Prostate gland (tissue), 2 donors: ENCODE measurements around the gene POLR3K. TPM values are rescaled to one million over a fixed set of nuclear protein-coding genes. Genes with fewer than 3 reads are reported as not detected.

ENCODE experiments used
- DNase-seq: peaks from one replicate; pipeline ENCODE4 v3.0.0-alpha.2; 2019; ENCODE audit warnings: low spot score
- H3K27ac ChIP-seq, 2 donors: fragments of 200-600 bp; sonication (generic); 2 replicates each; pipeline ENCODE4 v1.5.1; 2017 to 2019
- H3K27me3 ChIP-seq: fragments of 200-600 bp; sonication (generic); replicated peaks from 2 replicates; pipeline ENCODE4 v1.5.1; 2019; ENCODE audit not compliant: insufficient read depth
- H3K36me3 ChIP-seq, 2 donors: fragments of 200-600 bp; sonication (generic); 1 replicate in 1 of 2; 2 replicates in 1 of 2; pipeline versions ENCODE4 v1.5.1 to v1.8.1; 2017 to 2019
- H3K4me1 ChIP-seq: fragments of 200-600 bp; sonication (generic); replicated peaks from 2 replicates; pipeline ENCODE4 v1.5.1; 2019
- H3K4me3 ChIP-seq, 2 donors: fragments of 200-600 bp; sonication (generic); 2 replicates each; pipeline ENCODE4 v1.5.1; 2017 to 2019
- H3K9me3 ChIP-seq: fragments of 200-600 bp; sonication (generic); 2 replicates; pipeline ENCODE4 v1.5.1; 2017
- POLR2A ChIP-seq: fragments of 450-650 bp; IDR thresholded peaks from one replicate; pipeline ENCODE4 v1.6.1; 2016; ENCODE audit warnings: antibody characterized with exemption, mild to moderate bottlenecking
- POLR2AphosphoS5 ChIP-seq: sonication (generic); formaldehyde crosslinking; IDR thresholded peaks from one replicate; pipeline ENCODE4 v1.6.1; 2017; ENCODE audit warnings: antibody characterized with exemption
- WGBS: methylation state at CpG from one replicate; pipeline ENCODE4 v1.1.5; 2018; 5-methylcytosine and 5-hydroxymethylcytosine counted together
- intact Hi-C: fragments of 100-400 bp; cut with DNase I; formaldehyde crosslinking; loops from one replicate; pipeline ENCODE4 v1.14.2; 2022
- total RNA-seq, 2 donors: library from RNA; depleted of rRNA; stranded (reverse); fragments of >200 nt; gene quantifications; one replicate each; pipeline ENCODE4 v1.1.0, GENCODE V29; 2016
- TF ChIP-seq, protein P1 (sequence below), 4 experiments: fragments of 200-600 bp in 2 of 4; fragments of 450-650 bp in 2 of 4; sonication (generic) in 2 of 4; IDR thresholded peaks; 1 replicate in 3 of 4; 2 replicates in 1 of 4; pipeline ENCODE4 v1.5.1; 2016 to 2019; ENCODE audit warnings: antibody characterized with exemption in 4 of 4, mild to moderate bottlenecking in 2 of 4, moderate library complexity in 2 of 4

The POLR3K gene
- total RNA-seq, 2 donors from 2014 or later = 6.2 to 6.8 TPM

DNA sequence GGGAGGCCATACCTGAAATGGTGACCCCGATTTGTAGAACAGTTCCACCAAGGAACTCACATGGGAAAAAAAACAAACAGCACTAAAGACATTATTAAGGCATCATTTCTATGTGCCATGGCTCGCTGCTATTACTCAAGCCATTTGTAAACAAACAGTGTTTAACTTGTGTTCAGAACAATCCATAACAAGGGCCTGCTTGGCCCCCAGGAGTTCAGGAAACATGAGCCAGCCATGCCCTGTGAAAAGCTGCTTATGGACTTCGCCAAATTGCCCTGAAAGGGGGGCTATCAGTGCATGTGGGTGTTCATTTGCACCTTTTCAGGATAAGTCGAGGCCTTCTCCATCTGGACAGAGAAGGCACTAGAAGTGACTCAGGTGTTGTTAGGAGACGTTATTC, 8.0 kb downstream of the POLR3K start:
- Histone ChIP-seq H3K27ac (peak overlapping the region in 1 of 2 donors; percentile 22), H3K27me3 (no peaks in the 10 kb centered on the region), H3K4me3 (no peak overlapping the region), H3K9me3 (no peaks in the 10 kb centered on the region), H3K36me3 (no peaks in the 10 kb centered on the region), H3K4me1 (peaks cover 3% of the 10 kb centered on the region)
- TF ChIP-seq POLR2A = no peak
- no peak for TF ChIP-seq POLR2AphosphoS5
- TF ChIP-seq, protein P1, sequence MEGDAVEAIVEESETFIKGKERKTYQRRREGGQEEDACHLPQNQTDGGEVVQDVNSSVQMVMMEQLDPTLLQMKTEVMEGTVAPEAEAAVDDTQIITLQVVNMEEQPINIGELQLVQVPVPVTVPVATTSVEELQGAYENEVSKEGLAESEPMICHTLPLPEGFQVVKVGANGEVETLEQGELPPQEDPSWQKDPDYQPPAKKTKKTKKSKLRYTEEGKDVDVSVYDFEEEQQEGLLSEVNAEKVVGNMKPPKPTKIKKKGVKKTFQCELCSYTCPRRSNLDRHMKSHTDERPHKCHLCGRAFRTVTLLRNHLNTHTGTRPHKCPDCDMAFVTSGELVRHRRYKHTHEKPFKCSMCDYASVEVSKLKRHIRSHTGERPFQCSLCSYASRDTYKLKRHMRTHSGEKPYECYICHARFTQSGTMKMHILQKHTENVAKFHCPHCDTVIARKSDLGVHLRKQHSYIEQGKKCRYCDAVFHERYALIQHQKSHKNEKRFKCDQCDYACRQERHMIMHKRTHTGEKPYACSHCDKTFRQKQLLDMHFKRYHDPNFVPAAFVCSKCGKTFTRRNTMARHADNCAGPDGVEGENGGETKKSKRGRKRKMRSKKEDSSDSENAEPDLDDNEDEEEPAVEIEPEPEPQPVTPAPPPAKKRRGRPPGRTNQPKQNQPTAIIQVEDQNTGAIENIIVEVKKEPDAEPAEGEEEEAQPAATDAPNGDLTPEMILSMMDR (IDR thresholded peaks at IDR 0.05) = no peak
- WGBS = 66% methylated on average over 5 of the region's 5 CpGs
- DNase-seq = no peak
- intact Hi-C loops = no loop called here

DNA sequence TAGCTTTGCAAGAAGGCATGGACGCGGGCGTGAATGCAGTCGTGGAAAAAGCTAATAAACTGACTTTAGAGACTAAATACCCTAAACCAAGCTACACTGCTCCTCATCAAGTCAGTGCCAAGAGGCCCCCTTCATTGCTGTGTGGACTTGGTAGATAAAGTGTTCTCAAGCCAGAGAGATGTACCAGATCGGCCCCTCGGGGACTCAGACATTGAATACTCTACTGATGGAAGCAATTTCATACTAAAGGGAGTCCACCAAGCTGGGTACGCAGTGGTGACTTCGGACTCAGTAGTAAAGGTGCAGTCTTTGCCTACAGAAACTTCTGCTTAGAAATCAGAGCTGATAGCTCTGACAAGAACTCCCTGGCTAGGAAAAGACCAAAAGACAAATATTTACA, 8.8 kb downstream of the POLR3K start:
- no peaks in the 10 kb centered on the region for H3K9me3 ChIP-seq
- no peak for DNase-seq
- intact Hi-C loops = no loop called here
- H3K27me3 ChIP-seq = no peaks in the 10 kb centered on the region
- peaks cover 3% of the 10 kb centered on the region for H3K4me1 ChIP-seq
- no peak overlapping the region for H3K4me3 ChIP-seq
- H3K27ac ChIP-seq = no peak overlapping the region
- TF ChIP-seq POLR2AphosphoS5 (no peak), POLR2A (no peak)
- TF ChIP-seq, protein P1 (IDR thresholded peaks at IDR 0.05) = no peak
- H3K36me3 ChIP-seq = no peaks in the 10 kb centered on the region
- 89% methylated on average over 8 of the region's 8 CpGs for WGBS

DNA sequence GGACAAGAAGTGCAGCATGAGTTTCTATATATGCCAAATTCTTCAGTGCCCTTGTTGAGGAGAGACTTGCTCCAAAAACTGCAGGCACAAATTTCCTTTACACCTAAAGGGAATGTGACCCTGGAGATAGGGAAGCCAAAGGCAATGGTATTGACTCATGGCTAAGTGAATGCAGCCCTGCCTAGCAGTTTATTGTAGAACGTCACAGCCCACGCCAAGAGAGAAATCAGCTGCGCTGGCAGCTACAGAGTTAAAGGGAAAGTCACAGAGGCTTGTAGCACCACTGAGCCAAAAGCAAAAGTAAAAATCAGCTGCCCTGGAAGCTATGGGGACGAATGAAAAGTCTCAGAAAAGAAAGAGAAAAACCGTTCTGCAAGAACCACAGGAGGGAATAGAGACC, 10.1 kb downstream of the POLR3K start:
- Histone ChIP-seq H3K9me3 (no peaks in the 10 kb centered on the region), H3K4me3 (no peak overlapping the region), H3K27ac (no peak overlapping the region), H3K36me3 (no peaks in the 10 kb centered on the region), H3K4me1 (peaks cover 3% of the 10 kb centered on the region), H3K27me3 (no peaks in the 10 kb centered on the region)
- intact Hi-C loops = no loop called here
- DNase-seq = no peak
- WGBS = 82% methylated on average over 5 of the region's 5 CpGs
- TF ChIP-seq, protein P1 (IDR thresholded peaks at IDR 0.05) = no peak
- TF ChIP-seq POLR2AphosphoS5 (no peak), POLR2A (no peak)

DNA sequence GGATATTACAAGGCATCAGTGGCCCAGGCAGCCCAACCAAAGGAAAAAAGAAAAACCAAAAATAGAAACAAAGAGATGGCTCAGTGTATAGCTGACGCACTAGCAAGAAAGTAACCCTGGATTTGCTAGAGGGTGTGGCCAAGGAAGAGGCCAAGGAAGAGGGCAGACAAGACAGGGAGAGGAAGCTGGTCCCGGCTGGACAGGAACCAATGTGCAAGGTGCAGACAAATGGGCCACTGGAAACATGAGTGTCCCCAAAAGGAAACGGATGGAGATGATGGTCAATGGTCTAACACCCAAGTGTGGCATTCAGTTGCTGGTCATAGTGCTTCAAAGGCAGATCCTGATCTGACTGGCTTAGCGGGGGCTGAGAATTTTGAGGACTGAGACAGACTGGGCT, 10.7 kb downstream of the POLR3K start:
- WGBS = 90% methylated on average over 4 of the region's 4 CpGs
- intact Hi-C loops = no loop called here
- H3K36me3 ChIP-seq = no peaks in the 10 kb centered on the region
- TF ChIP-seq, protein P1 (IDR thresholded peaks at IDR 0.05) = no peak
- TF ChIP-seq POLR2AphosphoS5 (no peak), POLR2A (no peak)
- no peak overlapping the region for H3K4me3 ChIP-seq
- no peak for DNase-seq
- H3K27ac ChIP-seq = no peak overlapping the region
- H3K27me3 ChIP-seq = no peaks in the 10 kb centered on the region
- peaks cover 3% of the 10 kb centered on the region for H3K4me1 ChIP-seq
- no peaks in the 10 kb centered on the region for H3K9me3 ChIP-seq

DNA sequence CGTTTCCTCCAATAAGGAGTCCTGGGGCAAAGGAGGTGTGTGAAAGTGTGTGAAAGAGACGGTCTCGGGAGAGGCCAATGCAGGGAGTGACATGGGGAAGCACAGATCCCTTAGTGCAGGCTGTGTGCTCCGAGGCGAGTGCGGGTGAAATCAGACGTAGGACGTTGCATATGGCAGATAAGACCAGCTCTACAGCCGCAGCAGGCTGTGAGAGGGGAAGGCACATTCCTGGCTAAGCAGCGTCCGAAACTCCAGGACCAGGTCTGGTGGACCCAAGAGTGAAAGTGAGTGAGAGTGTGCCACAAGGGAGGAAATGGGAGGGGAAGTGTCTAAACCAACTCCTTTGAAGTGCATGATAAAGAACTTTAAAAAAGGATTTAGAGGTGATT, 11.3 kb downstream of the POLR3K start:
- H3K36me3 ChIP-seq = no peaks in the 10 kb centered on the region
- no peak overlapping the region for H3K27ac ChIP-seq
- no peak for DNase-seq
- no peak overlapping the region for H3K4me3 ChIP-seq
- 85% methylated on average over 11 of the region's 11 CpGs for WGBS
- intact Hi-C loops = no loop called here
- H3K9me3 ChIP-seq = no peaks in the 10 kb centered on the region
- H3K4me1 ChIP-seq = peaks cover 3% of the 10 kb centered on the region
- no peaks in the 10 kb centered on the region for H3K27me3 ChIP-seq
- TF ChIP-seq, protein P1 (IDR thresholded peaks at IDR 0.05) = no peak
- TF ChIP-seq POLR2A = no peak
- no peak for TF ChIP-seq POLR2AphosphoS5
